ENCODE measurements around the gene SMARCA4.
"Not testable (repeated sequence)": the region's sequence is repeated elsewhere in the genome, so short reads cannot be mapped to it uniquely, and the experiment has no call there.

The SMARCA4 gene

GRCh38 chr19:11041194-11041593 is 80.4 kb downstream of the SMARCA4 start:
- no peak for DNase-seq

GRCh38 chr19:11041966-11042627 is 81.3 kb downstream of the SMARCA4 start:
- DNase-seq = no peak

GRCh38 chr19:11044431-11044830 is 83.6 kb downstream of the SMARCA4 start:
- DNase-seq = no peak

- DNase-seq = no peak
Observed at GRCh38 chr19:11045536-11045935, 84.7 kb downstream of the SMARCA4 start.

GRCh38 chr19:11046605-11047354 is 86.0 kb downstream of the SMARCA4 start:
- no peak for DNase-seq

GRCh38 chr19:11047866-11048265 is 87.0 kb downstream of the SMARCA4 start:
- no peak for DNase-seq

- DNase-seq = no peak
Observed at GRCh38 chr19:11050323-11051114, 89.7 kb downstream of the SMARCA4 start.

GRCh38 chr19:11053817-11054195 is 93.0 kb downstream of the SMARCA4 start:
- no peak for DNase-seq

- DNase-seq = no peak
Observed at GRCh38 chr19:11054200-11054599, 93.4 kb downstream of the SMARCA4 start.

GRCh38 chr19:11054628-11055027 is 93.8 kb downstream of the SMARCA4 start:
- no peak for DNase-seq

GRCh38 chr19:11058246-11059030 is 97.6 kb downstream of the SMARCA4 start:
- no peak for DNase-seq

GRCh38 chr19:11059511-11060358 is 98.9 kb downstream of the SMARCA4 start:
- DNase-seq = no peak

- no peak for DNase-seq
Observed at GRCh38 chr19:11061952-11062351, 101.1 kb downstream of the SMARCA4 start.

GRCh38 chr19:11063434-11063833 is 102.6 kb downstream of the SMARCA4 start:
- no peak for DNase-seq

GRCh38 chr19:11064831-11065303 is 104.0 kb downstream of the SMARCA4 start:
- DNase-seq = no peak

GRCh38 chr19:11066326-11066725 is 105.5 kb downstream of the SMARCA4 start:
- no peak for DNase-seq

- DNase-seq = no peak
Observed at GRCh38 chr19:11067356-11068113, 106.7 kb downstream of the SMARCA4 start.

- DNase-seq = no peak
Observed at GRCh38 chr19:11069561-11069960, 108.7 kb downstream of the SMARCA4 start.

- no peak for DNase-seq
Observed at GRCh38 chr19:11070123-11070522, 109.3 kb downstream of the SMARCA4 start.

GRCh38 chr19:11073568-11073967 is 112.7 kb downstream of the SMARCA4 start:
- no peak for DNase-seq

GRCh38 chr19:11076792-11077191 is 116.0 kb downstream of the SMARCA4 start:
- not testable (repeated sequence) for DNase-seq

All from NCI-H2081 (cell line).